ENCODE data around the gene PELO.
"Not testable (repeated sequence)": the region's sequence is repeated elsewhere in the genome, so short reads cannot be mapped to it uniquely, and the experiment has no call there.

Gene PELO

GRCh38 chr5:52743970-52744369 is 43.7 kb upstream of the PELO start:
- H3K4me1 ChIP-seq (ENCODE audit: control insufficient read depth in 1 of 2, insufficient read depth in 1 of 2, low read depth in 1 of 2, low read length in 1 of 2), result no peaks in the 10 kb centered on the region
- no peaks in the 10 kb centered on the region for H3K36me3 ChIP-seq
- H3K27ac ChIP-seq, result no peak overlapping the region
- no peaks in the 10 kb centered on the region for H3K27me3 ChIP-seq
- H3K4me3 ChIP-seq (ENCODE audit: low read depth in 1 of 2, low read length in 1 of 2), result no peak overlapping the region
- no peaks in the 10 kb centered on the region for H3K9me3 ChIP-seq
- no peak for TF ChIP-seq CTCF (IDR thresholded peaks at IDR 0.05)

- not testable (repeated sequence) for H3K9me3 ChIP-seq; H3K4me3 ChIP-seq (ENCODE audit: low read depth in 1 of 2, low read length in 1 of 2); H3K27ac ChIP-seq; H3K4me1 ChIP-seq (ENCODE audit: control insufficient read depth in 1 of 2, insufficient read depth in 1 of 2, low read depth in 1 of 2, low read length in 1 of 2); H3K36me3 ChIP-seq; H3K27me3 ChIP-seq
Measured at GRCh38 chr5:52744867-52745458, 42.8 kb upstream of the PELO start.

DNA sequence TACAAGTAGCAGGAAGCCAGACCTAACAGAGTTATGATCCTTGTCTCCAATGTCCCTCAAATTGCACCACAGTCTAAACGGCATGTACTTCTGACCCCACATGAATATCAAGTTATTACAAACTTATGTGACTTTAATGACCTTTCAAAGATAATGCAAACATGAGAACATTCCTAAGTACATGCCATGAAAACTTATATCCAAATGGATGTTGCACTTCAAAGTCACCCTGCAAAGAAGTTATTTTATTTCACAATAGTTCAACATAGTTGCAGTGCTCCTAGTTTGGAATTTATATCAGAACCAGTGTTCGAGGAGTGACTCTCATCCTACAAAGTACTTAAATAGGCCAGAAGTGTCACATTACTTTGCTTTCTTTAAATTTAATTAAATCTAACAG is 41.2 kb upstream of the PELO start:
- TF ChIP-seq CTCF (IDR thresholded peaks at IDR 0.05), result no peak
- no peaks in the 10 kb centered on the region for H3K4me1 ChIP-seq (ENCODE audit: control insufficient read depth in 1 of 2, insufficient read depth in 1 of 2, low read depth in 1 of 2, low read length in 1 of 2)
- no peaks in the 10 kb centered on the region for H3K27me3 ChIP-seq
- no peak overlapping the region for H3K4me3 ChIP-seq (ENCODE audit: low read depth in 1 of 2, low read length in 1 of 2)
- no peaks in the 10 kb centered on the region for H3K36me3 ChIP-seq
- no peaks in the 10 kb centered on the region for H3K9me3 ChIP-seq
- no peak overlapping the region for H3K27ac ChIP-seq

DNA sequence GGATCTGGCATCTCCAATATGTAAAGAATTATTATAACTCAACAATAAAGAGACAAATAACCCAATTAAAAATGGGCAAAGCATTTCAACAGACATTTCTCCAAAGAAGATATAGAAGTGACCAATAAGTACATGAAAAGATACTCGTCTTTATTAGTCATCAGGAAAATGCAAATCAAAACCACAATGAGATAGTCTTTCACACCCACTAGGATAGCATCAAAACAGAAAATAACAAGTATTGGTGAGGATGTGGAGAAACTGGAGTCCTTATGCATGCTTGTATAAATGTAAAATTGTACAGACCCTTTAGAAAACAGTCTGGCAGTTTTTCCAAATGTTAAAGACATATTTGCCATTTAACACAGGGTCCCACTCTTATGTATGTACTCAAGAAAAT is 39.1 kb upstream of the PELO start:
- Histone ChIP-seq H3K27ac (no peak overlapping the region), H3K36me3 (no peaks in the 10 kb centered on the region), H3K4me1 (ENCODE audit: control insufficient read depth in 1 of 2, insufficient read depth in 1 of 2, low read depth in 1 of 2, low read length in 1 of 2) (no peaks in the 10 kb centered on the region), H3K4me3 (ENCODE audit: low read depth in 1 of 2, low read length in 1 of 2) (no peak overlapping the region), H3K9me3 (no peaks in the 10 kb centered on the region), H3K27me3 (no peaks in the 10 kb centered on the region)
- TF ChIP-seq CTCF (IDR thresholded peaks at IDR 0.05), result no peak

DNA sequence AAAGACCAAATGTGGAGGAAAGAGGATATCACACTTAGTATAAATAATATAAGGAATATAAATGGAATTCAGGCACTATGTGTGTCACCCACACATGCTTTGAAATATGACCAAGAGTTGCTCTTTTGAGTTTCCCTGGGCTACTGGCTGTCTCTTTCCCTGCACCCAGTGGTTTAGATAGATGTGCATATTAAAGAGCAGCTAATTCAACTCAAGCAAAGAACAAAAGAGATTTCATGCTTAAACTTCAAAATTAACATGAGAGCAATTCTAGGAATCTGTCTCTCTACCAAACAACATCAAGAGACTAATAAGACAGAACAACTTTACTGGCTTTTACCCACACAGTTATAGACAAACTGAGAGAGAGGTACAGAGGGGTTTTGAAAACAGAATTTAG is 38.0 kb upstream of the PELO start:
- no peak for TF ChIP-seq CTCF (IDR thresholded peaks at IDR 0.05)
- no peak overlapping the region for H3K27ac ChIP-seq
- no peaks in the 10 kb centered on the region for H3K36me3 ChIP-seq
- no peaks in the 10 kb centered on the region for H3K4me1 ChIP-seq (ENCODE audit: control insufficient read depth in 1 of 2, insufficient read depth in 1 of 2, low read depth in 1 of 2, low read length in 1 of 2)
- H3K4me3 ChIP-seq (ENCODE audit: low read depth in 1 of 2, low read length in 1 of 2), result no peak overlapping the region
- no peaks in the 10 kb centered on the region for H3K27me3 ChIP-seq
- no peaks in the 10 kb centered on the region for H3K9me3 ChIP-seq

DNA sequence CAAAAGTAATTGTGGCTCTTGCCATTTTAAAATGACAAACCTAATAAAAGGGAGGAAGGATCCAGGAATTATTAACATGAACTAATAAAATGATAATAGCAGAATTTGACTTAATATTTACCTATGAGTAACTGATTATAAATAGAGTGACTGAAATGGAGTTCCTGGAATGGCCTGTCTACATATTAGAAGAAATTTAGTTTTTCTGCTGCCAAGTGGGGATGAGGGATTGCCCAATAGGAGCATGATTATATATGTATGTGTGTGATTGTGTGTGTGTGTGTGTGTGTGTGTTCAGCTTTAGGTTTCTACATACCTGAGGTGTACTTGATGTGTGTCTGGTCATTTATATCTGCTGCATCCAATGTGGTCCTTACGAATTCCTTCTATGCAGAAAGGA is 36.6 kb upstream of the PELO start:
- no peak for TF ChIP-seq CTCF (IDR thresholded peaks at IDR 0.05)
- no peaks in the 10 kb centered on the region for H3K9me3 ChIP-seq
- H3K27me3 ChIP-seq, result no peaks in the 10 kb centered on the region
- H3K4me1 ChIP-seq (ENCODE audit: control insufficient read depth in 1 of 2, insufficient read depth in 1 of 2, low read depth in 1 of 2, low read length in 1 of 2), result no peaks in the 10 kb centered on the region
- no peak overlapping the region for H3K27ac ChIP-seq
- H3K36me3 ChIP-seq, result no peaks in the 10 kb centered on the region
- H3K4me3 ChIP-seq (ENCODE audit: low read depth in 1 of 2, low read length in 1 of 2), result no peak overlapping the region
